B cell (primary cell): ENCODE measurements around the gene SYNC.

Experiments
- EZH2 ChIP-seq: IDR thresholded peaks from 2 replicates; pipeline ENCODE4 v1.6.1; 2012; ENCODE audit warnings: borderline replicate concordance, low read depth, mild to moderate bottlenecking, moderate library complexity, low read length; ENCODE audit not compliant: insufficient read depth, poor library complexity, severe bottlenecking
- TF ChIP-seq, protein P1 (sequence below): fragments of 200-600 bp; IDR thresholded peaks from one replicate; pipeline ENCODE4 v1.8.0; 2022; ENCODE audit warnings: antibody characterized with exemption, mild to moderate bottlenecking

- TF ChIP-seq, protein P1, sequence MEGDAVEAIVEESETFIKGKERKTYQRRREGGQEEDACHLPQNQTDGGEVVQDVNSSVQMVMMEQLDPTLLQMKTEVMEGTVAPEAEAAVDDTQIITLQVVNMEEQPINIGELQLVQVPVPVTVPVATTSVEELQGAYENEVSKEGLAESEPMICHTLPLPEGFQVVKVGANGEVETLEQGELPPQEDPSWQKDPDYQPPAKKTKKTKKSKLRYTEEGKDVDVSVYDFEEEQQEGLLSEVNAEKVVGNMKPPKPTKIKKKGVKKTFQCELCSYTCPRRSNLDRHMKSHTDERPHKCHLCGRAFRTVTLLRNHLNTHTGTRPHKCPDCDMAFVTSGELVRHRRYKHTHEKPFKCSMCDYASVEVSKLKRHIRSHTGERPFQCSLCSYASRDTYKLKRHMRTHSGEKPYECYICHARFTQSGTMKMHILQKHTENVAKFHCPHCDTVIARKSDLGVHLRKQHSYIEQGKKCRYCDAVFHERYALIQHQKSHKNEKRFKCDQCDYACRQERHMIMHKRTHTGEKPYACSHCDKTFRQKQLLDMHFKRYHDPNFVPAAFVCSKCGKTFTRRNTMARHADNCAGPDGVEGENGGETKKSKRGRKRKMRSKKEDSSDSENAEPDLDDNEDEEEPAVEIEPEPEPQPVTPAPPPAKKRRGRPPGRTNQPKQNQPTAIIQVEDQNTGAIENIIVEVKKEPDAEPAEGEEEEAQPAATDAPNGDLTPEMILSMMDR, result no peak
- TF ChIP-seq EZH2, result no peak
These were observed 16.0 kb upstream of the SYNC start for GRCh38 chr1:32718527-32718926.
